Measurements from ENCODE around the gene RYR1.

The RYR1 gene

DNA sequence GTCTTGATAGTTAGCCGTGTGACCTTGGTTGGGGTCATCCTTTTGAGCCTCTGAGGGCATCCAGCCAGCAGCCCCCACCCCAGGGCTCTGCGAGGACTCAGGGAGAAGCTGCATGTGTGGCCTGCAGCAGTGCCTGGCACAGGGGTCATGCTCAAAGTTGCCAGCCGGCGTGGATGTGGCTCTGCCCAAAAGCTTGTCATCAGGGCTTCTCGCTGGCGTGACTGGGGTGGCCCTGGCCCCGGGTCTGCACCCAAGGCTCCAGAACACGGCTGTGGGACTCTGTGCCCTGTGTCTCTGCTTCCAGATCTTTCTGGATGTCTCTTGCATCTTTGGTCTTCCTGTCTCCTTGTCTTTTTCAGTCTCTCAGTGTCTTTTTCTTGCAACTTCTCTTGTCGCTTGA is 90.9 kb downstream of the RYR1 start:
- Histone ChIP-seq H3F3A (ENCODE audit: control insufficient read depth, insufficient read depth) (no peaks in the 10 kb centered on the region), H3K9me3 (ENCODE audit: control insufficient read depth, insufficient read depth, low read length) (no peaks in the 10 kb centered on the region), H3K9me2 (replicated peaks; ENCODE audit: control insufficient read depth, low read length) (no peaks in the 10 kb centered on the region), H3K27ac (ENCODE audit: low read depth, low read length) (no peak overlapping the region), H3K4me2 (ENCODE audit: low read length) (no peak overlapping the region), H4K20me1 (ENCODE audit: control insufficient read depth, insufficient read depth, low read depth, low read length) (no peaks in the 10 kb centered on the region), H3K4me1 (ENCODE audit: control insufficient read depth, low read length) (no peaks in the 10 kb centered on the region), H3K4me3 (ENCODE audit: low read length) (no peak overlapping the region), H3K79me2 (ENCODE audit: control insufficient read depth, low read length) (no peaks in the 10 kb centered on the region), H3K36me3 (ENCODE audit: control insufficient read depth, low read length) (no peaks in the 10 kb centered on the region), H3K27me3 (ENCODE audit: control insufficient read depth, low read length) (peaks cover 3% of the 10 kb centered on the region; the same call in 1 of the 2 replicates)
- TF ChIP-seq EZH2phosphoT487 (IDR thresholded peaks at IDR 0.05; ENCODE audit: borderline replicate concordance, low read length): no peak
- TF ChIP-seq, protein P1, sequence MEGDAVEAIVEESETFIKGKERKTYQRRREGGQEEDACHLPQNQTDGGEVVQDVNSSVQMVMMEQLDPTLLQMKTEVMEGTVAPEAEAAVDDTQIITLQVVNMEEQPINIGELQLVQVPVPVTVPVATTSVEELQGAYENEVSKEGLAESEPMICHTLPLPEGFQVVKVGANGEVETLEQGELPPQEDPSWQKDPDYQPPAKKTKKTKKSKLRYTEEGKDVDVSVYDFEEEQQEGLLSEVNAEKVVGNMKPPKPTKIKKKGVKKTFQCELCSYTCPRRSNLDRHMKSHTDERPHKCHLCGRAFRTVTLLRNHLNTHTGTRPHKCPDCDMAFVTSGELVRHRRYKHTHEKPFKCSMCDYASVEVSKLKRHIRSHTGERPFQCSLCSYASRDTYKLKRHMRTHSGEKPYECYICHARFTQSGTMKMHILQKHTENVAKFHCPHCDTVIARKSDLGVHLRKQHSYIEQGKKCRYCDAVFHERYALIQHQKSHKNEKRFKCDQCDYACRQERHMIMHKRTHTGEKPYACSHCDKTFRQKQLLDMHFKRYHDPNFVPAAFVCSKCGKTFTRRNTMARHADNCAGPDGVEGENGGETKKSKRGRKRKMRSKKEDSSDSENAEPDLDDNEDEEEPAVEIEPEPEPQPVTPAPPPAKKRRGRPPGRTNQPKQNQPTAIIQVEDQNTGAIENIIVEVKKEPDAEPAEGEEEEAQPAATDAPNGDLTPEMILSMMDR (IDR thresholded peaks at IDR 0.05; ENCODE audit: low read depth, low read length, poor library complexity, severe bottlenecking): no peak

- no peaks in the 10 kb centered on the region for H3K36me3 ChIP-seq (ENCODE audit: control insufficient read depth, low read length)
- no peaks in the 10 kb centered on the region for H3K9me2 ChIP-seq (replicated peaks; ENCODE audit: control insufficient read depth, low read length)
- TF ChIP-seq, protein P1 (IDR thresholded peaks at IDR 0.05; ENCODE audit: low read depth, low read length, poor library complexity, severe bottlenecking): no peak
- no peak for TF ChIP-seq EZH2phosphoT487 (IDR thresholded peaks at IDR 0.05; ENCODE audit: borderline replicate concordance, low read length)
- no peaks in the 10 kb centered on the region for H3K4me1 ChIP-seq (ENCODE audit: control insufficient read depth, low read length)
- H3K4me2 ChIP-seq (ENCODE audit: low read length): no peak overlapping the region
- H3K79me2 ChIP-seq (ENCODE audit: control insufficient read depth, low read length): no peaks in the 10 kb centered on the region
- no peaks in the 10 kb centered on the region for H3K9me3 ChIP-seq (ENCODE audit: control insufficient read depth, insufficient read depth, low read length)
- no peaks in the 10 kb centered on the region for H4K20me1 ChIP-seq (ENCODE audit: control insufficient read depth, insufficient read depth, low read depth, low read length)
- H3F3A ChIP-seq (ENCODE audit: control insufficient read depth, insufficient read depth): no peaks in the 10 kb centered on the region
- no peak overlapping the region for H3K4me3 ChIP-seq (ENCODE audit: low read length)
- no peak overlapping the region for H3K27ac ChIP-seq (ENCODE audit: low read depth, low read length)
- H3K27me3 ChIP-seq (ENCODE audit: control insufficient read depth, low read length): peaks cover 3% of the 10 kb centered on the region; the same call in 1 of the 2 replicates
Measured at GRCh38 chr19:38524994-38525634, 91.6 kb downstream of the RYR1 start.

- Histone ChIP-seq H3K27me3 (ENCODE audit: control insufficient read depth, low read length) (peaks cover 3% of the 10 kb centered on the region; the same call in 1 of the 2 replicates), H3F3A (ENCODE audit: control insufficient read depth, insufficient read depth) (no peaks in the 10 kb centered on the region), H3K4me3 (ENCODE audit: low read length) (no peak overlapping the region), H3K27ac (ENCODE audit: low read depth, low read length) (no peak overlapping the region), H3K9me2 (replicated peaks; ENCODE audit: control insufficient read depth, low read length) (no peaks in the 10 kb centered on the region), H4K20me1 (ENCODE audit: control insufficient read depth, insufficient read depth, low read depth, low read length) (no peaks in the 10 kb centered on the region), H3K4me2 (ENCODE audit: low read length) (no peak overlapping the region), H3K4me1 (ENCODE audit: control insufficient read depth, low read length) (no peaks in the 10 kb centered on the region), H3K9me3 (ENCODE audit: control insufficient read depth, insufficient read depth, low read length) (no peaks in the 10 kb centered on the region), H3K79me2 (ENCODE audit: control insufficient read depth, low read length) (no peaks in the 10 kb centered on the region), H3K36me3 (ENCODE audit: control insufficient read depth, low read length) (no peaks in the 10 kb centered on the region)
- no peak for TF ChIP-seq EZH2phosphoT487 (IDR thresholded peaks at IDR 0.05; ENCODE audit: borderline replicate concordance, low read length)
- TF ChIP-seq, protein P1 (IDR thresholded peaks at IDR 0.05; ENCODE audit: low read depth, low read length, poor library complexity, severe bottlenecking): no peak
Measured at GRCh38 chr19:38526430-38526829, 92.9 kb downstream of the RYR1 start.
